ENCODE measurements around the gene WIPF3.

- TF ChIP-seq POLR2AphosphoS5 (IDR thresholded peaks at IDR 0.05; ENCODE audit: low read depth) (no peak), CTCF (IDR thresholded peaks at IDR 0.05; ENCODE audit: insufficient read depth, low read length) (no peak), GABPA (IDR thresholded peaks at IDR 0.05; ENCODE audit: low read depth) (no peak)
Measured at GRCh38 chr7:29894256-29894655, 87.9 kb downstream of the WIPF3 start.

Measured in HL-60 (cell line).